SK-N-SH (cell line): ENCODE results near the gene UBAC2.

Experiments
- EP300 ChIP-seq, 2 experiments: IDR thresholded peaks; 2 replicates each; pipeline versions ENCODE4 v1.4.0 to v1.6.1; 2012; ENCODE audit warnings: borderline replicate concordance in 1 of 2, low read depth in 1 of 2, low read length in 1 of 2
- GABPA ChIP-seq: IDR thresholded peaks from 2 replicates; pipeline ENCODE4 v1.4.0; 2012; ENCODE audit warnings: low read depth, mild to moderate bottlenecking
- JUND ChIP-seq: IDR thresholded peaks from 2 replicates; pipeline ENCODE4 v1.4.0; 2012
- MXI1 ChIP-seq: IDR thresholded peaks from 2 replicates; pipeline ENCODE4 v1.6.1; 2012; ENCODE audit warnings: mild to moderate bottlenecking, low read depth, low read length, improper control_type of control experiment
- NFIC ChIP-seq: IDR thresholded peaks from 2 replicates; pipeline ENCODE4 v1.4.0; 2012; ENCODE audit warnings: borderline replicate concordance
- RAD21 ChIP-seq: IDR thresholded peaks from 2 replicates; pipeline ENCODE4 v1.6.1; 2012; ENCODE audit warnings: mild to moderate bottlenecking, low read length
- RFX5 ChIP-seq: IDR thresholded peaks from 2 replicates; pipeline ENCODE4 v1.6.1; 2012; ENCODE audit warnings: mild to moderate bottlenecking, improper control_type of control experiment, low read length
- RXRA ChIP-seq: IDR thresholded peaks from 2 replicates; pipeline ENCODE4 v1.4.0; 2012; ENCODE audit warnings: low read depth, mild to moderate bottlenecking, borderline replicate concordance
- SIN3A ChIP-seq: IDR thresholded peaks from 2 replicates; pipeline ENCODE4 v1.6.1; 2012; ENCODE audit warnings: low read depth, mild to moderate bottlenecking, low read length, moderate library complexity, borderline replicate concordance
- TAF1 ChIP-seq: IDR thresholded peaks from 2 replicates; pipeline ENCODE4 v1.6.1; 2012; ENCODE audit warnings: low read depth, mild to moderate bottlenecking, low read length, moderate library complexity, borderline replicate concordance
- YY1 ChIP-seq: IDR thresholded peaks from 2 replicates; pipeline ENCODE4 v1.4.0; 2012; ENCODE audit warnings: low read depth, mild to moderate bottlenecking
- TF ChIP-seq, protein P1 (sequence below): IDR thresholded peaks from 2 replicates; pipeline ENCODE4 v1.4.0; 2012; ENCODE audit warnings: low read depth, borderline replicate concordance
- TF ChIP-seq, protein P2 (sequence below): fragments of 200-600 bp; sonication (generic); IDR thresholded peaks from 2 replicates; pipeline ENCODE4 v1.6.1; 2017; ENCODE audit warnings: antibody characterized with exemption, mild to moderate bottlenecking, moderate library complexity
- TF ChIP-seq, protein P3 (sequence below): IDR thresholded peaks from 2 replicates; pipeline ENCODE4 v1.6.1; 2012; ENCODE audit warnings: mild to moderate bottlenecking, low read depth, low read length, moderate library complexity

DNA sequence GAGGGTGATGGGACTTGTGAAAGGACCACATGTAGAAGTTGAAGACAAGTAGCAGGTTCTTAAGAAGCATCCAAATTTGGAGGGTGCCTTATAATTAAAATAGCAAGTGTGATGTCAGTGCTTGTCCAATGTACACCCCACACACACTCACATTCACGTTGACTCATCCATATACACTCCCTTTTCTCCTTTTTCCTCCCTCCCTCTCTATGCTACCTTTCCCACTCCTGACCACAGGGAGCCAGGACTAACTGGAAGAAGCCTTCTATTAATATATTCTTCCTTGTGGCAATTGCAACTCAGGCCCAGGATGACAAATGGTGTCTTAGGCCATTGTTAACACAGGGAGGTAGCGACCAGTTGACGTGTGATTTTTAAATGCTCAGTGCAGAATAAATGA is 122.8 kb downstream of the UBAC2 start:
- TF ChIP-seq GABPA, result no peak
- peak; percentile 21; the same call in 1 of the 2 replicates for TF ChIP-seq JUND
- TF ChIP-seq, protein P1, sequence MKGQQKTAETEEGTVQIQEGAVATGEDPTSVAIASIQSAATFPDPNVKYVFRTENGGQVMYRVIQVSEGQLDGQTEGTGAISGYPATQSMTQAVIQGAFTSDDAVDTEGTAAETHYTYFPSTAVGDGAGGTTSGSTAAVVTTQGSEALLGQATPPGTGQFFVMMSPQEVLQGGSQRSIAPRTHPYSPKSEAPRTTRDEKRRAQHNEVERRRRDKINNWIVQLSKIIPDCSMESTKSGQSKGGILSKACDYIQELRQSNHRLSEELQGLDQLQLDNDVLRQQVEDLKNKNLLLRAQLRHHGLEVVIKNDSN, result no peak
- no peak for TF ChIP-seq SIN3A
- TF ChIP-seq NFIC, result no peak
- no peak for TF ChIP-seq EP300 (IDR thresholded peaks at IDR 0.05; ENCODE audit: borderline replicate concordance in 1 of 2, low read depth in 1 of 2, low read length in 1 of 2)
- TF ChIP-seq, protein P2, sequence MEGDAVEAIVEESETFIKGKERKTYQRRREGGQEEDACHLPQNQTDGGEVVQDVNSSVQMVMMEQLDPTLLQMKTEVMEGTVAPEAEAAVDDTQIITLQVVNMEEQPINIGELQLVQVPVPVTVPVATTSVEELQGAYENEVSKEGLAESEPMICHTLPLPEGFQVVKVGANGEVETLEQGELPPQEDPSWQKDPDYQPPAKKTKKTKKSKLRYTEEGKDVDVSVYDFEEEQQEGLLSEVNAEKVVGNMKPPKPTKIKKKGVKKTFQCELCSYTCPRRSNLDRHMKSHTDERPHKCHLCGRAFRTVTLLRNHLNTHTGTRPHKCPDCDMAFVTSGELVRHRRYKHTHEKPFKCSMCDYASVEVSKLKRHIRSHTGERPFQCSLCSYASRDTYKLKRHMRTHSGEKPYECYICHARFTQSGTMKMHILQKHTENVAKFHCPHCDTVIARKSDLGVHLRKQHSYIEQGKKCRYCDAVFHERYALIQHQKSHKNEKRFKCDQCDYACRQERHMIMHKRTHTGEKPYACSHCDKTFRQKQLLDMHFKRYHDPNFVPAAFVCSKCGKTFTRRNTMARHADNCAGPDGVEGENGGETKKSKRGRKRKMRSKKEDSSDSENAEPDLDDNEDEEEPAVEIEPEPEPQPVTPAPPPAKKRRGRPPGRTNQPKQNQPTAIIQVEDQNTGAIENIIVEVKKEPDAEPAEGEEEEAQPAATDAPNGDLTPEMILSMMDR, result no peak
- no peak for TF ChIP-seq TAF1
- no peak for TF ChIP-seq RXRA
- no peak for TF ChIP-seq RAD21
- no peak for TF ChIP-seq RFX5
- TF ChIP-seq, protein P3, sequence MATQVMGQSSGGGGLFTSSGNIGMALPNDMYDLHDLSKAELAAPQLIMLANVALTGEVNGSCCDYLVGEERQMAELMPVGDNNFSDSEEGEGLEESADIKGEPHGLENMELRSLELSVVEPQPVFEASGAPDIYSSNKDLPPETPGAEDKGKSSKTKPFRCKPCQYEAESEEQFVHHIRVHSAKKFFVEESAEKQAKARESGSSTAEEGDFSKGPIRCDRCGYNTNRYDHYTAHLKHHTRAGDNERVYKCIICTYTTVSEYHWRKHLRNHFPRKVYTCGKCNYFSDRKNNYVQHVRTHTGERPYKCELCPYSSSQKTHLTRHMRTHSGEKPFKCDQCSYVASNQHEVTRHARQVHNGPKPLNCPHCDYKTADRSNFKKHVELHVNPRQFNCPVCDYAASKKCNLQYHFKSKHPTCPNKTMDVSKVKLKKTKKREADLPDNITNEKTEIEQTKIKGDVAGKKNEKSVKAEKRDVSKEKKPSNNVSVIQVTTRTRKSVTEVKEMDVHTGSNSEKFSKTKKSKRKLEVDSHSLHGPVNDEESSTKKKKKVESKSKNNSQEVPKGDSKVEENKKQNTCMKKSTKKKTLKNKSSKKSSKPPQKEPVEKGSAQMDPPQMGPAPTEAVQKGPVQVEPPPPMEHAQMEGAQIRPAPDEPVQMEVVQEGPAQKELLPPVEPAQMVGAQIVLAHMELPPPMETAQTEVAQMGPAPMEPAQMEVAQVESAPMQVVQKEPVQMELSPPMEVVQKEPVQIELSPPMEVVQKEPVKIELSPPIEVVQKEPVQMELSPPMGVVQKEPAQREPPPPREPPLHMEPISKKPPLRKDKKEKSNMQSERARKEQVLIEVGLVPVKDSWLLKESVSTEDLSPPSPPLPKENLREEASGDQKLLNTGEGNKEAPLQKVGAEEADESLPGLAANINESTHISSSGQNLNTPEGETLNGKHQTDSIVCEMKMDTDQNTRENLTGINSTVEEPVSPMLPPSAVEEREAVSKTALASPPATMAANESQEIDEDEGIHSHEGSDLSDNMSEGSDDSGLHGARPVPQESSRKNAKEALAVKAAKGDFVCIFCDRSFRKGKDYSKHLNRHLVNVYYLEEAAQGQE, result no peak
- no peak for TF ChIP-seq YY1
- TF ChIP-seq MXI1, result no peak
